Smooth muscle cell of the brain vasculature (primary cell): ENCODE results near the gene ENHO.
"Not testable (repeated sequence)": the region's sequence is repeated elsewhere in the genome, so short reads cannot be mapped to it uniquely, and the experiment has no call there.

Experiments used
- DNase-seq: peaks from one replicate; pipeline ENCODE4 v3.0.0-alpha.2; 2012; ENCODE audit warnings: low read depth, low spot score

Gene ENHO

DNA sequence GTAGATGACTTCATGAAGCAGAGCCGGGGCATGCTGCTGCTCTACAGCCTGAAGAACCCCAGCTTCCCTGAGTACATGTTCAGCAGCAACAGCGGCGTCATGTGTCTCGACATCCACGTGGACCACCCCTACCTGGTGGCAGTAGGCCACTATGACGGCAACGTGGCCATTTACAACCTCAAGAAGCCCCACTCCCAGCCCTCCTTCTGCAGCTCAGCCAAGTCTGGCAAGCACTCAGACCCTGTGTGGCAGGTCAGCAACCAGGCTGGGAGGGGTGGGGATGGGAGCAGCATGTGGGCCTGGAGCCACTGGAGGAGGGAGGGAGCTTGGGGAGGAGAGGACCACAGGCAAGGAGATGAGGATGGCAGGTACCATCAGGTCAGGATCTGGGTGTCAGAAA, 16.2 kb downstream of the ENHO start:
- no peak for DNase-seq

DNA sequence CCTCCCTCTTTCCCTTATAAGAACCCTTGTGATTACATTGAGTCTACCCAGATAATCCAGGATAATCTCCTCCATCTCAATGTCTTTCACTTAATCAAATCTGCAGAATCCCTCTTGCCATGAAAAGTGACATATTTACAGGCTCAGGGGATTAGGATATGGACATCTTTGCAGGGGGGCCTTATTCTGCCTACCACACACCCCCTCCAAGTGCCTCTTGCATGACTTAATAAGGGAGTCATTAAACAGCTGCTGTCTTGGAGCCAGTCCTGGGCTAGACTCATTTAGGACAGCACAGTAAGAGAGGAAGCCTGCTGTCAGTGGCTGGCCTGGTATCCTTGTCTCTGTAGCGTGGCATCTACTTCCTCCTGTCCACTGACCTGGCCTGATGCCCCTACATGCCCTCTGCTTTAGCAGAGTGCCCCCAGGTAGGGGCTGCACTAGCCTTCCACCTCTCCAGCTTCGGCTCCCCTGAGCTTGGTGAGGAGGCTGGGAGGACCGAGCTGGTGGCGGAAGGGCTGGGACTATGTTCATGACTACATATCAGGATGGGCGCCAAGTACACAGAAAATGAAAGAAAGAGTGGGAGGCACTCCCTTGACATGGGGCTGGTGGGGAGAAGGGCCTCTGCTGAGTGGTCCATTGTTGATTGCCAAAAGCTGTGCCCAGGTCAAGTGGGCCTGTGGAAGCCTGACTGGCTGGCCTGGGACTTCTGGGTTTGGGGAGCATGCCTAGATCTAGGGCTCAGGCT, 17.2 kb downstream of the ENHO start:
- no peak for DNase-seq

DNA sequence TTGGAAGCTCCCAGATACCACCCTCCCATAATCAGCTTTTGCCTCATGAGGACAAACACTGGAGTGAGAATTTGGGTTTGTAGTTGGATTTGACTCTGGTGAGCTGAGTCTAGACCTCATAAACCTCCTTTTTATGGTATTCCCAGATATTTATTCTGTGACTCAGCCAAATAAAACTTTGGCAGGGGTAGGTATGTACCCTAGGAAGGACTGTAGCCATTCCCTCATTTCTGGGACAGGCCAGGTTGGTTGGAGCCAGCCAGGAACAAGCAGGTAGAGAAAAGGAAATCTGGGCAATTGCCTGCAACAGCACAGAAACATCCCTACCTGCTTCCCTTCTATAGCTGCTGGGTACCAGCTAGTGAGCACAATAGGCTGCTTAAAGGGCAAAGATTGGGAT, 19.4 kb downstream of the ENHO start:
- DNase-seq = no peak

DNA sequence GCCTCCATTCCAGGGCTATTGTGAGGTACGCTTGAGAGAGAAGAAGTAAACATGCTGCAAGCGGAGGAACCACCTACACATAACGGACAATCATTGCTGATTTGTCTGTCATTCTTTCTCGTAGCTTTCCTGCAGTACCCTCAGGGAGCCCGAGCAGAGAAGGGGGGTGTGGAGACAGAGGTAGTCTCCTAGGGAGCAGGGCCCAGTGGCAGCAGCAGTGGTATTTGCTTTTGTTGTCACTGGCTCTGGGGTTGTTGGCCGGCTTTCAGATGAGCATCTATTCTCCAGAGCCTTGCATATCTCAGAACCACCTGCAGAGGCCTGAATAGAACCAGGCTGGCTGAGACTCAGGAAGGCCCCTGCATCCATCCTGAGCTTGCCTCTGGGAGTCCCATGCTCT, 19.9 kb downstream of the ENHO start:
- no peak for DNase-seq

DNA sequence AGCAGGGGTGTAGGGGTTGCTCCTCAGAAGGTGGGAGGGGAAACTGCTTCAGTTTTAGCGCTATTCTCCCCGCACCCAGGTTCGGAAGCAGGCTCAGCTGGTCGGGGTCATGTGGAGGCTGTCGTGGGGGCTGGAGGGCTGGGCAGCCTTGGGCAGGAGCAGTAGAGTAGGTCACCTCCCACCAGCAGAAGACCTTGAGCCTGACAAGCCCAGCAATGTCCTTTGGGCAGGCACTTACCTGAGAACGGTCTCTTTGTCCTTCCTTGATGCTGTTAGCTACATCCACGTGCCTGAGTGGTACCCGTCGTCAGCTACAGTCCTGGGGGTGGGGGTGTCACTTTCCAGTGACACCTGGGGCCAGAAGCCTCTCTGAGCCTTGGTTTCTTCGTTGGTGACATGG, 20.3 kb downstream of the ENHO start:
- DNase-seq = no peak

DNA sequence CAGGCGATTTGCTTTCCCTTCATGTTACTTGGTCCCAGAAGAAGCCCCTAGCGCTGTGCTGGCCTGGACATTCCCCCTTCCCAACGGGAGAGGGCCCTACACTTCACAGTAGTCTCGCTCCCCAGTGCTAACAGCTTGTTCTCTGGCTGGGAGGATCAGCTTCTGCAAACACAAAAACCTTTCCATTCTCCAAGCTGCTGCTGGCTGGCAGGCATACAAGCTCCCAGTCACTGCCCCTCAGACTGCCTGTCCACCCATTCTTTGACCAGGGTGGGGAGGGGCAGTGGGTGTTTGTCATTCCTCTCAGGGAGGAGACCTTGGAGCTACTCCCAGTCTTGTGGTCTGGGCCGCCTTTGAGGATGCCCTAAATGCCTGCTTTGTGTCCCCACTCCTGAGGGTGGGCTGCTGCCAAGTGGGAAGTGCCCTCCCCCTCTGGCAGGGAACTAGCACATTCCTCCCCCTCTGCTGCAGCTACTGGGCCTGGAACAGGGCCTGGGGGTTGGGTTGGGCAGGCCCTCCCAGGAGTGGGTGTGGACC, 20.8 kb downstream of the ENHO start:
- no peak for DNase-seq

DNA sequence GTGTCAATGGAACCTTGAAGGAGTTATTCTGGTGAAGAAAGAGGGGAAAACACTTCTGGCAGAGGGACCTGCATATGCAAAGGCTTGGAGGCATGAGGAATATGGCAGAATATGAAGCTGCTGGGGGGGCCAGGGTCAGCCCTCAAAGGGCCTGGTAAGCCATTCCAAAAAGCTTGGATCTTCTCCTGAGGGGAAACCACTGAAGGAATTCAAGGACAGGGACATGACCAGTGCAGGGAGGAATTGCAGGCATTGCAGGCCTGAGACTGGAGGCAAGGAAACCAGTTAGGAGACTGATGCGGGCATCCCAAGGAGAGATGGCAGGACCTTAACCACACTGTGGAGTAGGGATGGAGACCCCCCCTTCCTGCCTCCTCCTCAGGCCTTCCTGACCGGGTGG, 21.4 kb downstream of the ENHO start:
- no peak for DNase-seq

DNA sequence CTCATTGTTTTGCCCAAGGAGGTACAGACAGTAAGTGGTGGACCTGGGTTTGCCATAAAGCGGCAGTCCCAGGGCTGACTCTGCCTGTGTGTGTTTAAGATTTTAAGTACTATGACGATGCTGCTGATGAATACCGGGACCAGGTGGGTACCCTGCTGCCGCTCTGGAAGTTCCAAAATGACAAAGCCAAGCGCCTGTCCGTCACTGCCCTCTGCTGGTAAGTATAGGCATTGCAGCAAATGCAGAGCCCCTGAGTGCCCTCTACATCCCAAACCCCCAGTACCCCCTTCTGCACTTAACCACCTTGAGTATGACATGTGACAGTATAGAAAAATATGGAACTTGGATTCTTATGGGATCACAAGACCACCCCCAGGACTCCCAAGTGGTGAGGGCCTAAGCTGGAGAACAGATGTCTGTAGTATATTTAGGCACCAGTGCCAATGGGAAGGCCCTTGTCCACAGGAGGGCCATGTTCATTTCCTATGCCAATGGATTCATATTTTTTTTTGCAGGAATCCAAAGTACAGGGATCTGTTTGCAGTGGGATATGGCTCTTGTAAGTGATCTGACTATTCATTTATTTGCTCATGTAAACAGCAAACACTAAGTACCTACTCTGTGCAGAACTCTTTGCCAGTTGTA, 22.0 kb downstream of the ENHO start:
- DNase-seq = no peak

DNA sequence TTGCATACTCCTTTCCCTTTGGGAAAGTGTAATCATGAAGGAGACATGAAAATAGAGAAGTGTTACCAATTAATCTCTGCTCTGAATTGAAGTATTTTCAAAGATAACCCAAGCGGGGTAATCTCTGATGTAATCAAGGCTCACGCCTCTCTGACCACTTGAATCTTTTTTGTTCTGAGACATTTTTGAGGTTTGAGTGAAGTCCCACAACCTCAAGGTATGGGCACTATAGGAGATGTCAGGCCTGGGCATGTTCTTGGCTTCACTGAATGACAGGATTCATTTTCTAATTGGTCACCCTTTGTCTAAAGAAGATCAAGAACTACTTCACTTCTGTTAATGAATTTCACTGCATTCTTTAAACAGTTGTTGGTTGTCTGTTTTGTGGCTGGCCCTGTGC, 23.7 kb downstream of the ENHO start:
- DNase-seq = no peak

DNA sequence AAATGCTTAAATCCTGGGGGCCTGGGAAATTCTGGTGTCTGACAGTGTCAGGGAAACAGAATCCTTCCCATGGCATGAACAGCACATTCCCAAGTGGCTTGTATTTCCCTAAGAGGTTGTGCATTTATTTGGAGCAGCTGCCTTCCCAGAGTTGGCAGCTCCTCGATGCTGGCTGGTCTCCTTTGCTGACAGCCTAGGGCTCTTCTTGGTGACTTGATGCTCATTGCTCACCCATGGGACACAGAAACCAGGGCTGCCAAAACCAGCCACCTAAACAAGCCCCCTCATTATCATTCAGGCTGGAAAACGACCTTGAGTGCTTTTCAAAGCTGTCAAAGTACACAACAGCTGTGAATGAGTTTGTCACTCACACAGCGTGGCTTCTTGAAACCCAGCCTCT, 24.2 kb downstream of the ENHO start:
- no peak for DNase-seq

DNA sequence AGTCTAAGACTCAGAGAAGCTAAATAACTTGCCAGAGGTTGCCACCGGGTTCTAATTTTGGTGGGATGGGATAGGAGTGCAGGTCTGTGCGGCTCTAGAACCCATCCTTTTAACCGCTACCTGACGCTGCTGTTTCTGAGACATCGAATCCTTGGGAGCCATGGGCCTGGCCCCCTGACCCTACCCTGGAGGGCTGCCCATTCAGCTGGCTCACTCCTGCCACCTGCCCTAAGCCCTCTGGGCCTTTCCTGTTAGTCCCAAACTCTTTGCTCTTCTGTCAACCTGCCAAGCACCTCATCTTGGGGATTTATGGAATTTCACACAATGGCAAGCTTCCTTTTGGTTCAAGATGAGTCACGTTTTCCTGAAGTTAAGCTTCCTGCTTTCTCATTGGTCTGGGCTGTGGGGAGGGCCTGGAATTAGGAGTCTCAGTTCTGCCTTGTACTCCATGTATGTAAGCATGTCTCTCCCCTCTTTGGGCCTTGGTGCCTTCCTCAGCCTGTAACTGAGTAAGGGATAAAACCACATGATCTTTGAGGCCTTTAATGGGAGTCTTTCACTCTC, 26.6 kb downstream of the ENHO start:
- DNase-seq = no peak

DNA sequence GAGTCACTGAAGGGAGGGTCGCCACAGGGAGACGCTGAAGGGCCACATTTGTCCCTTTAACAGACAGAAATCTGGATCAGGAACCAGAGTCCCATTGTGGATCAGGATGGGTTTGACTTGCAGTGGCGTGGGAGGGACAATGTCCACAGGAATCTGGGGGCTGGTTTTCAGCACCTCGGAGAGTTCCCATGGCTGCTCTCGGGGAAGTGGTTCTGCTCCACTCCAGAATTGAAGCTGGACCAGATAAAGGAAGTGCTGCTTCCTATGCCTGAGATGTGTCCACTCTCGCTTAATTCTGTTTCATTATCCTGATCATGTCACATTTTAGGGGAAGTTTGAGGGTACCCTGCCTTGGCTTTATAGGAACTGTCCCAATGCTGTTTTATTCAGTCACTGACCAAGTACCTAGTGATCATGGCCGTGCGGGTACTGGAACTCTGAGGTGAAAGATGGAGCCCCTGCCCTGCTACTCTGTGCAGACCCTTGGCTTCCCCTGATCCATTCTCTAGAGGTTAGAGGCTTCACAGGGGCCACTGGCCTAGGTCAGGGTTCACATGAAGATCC, 28.7 kb downstream of the ENHO start:
- DNase-seq = no peak

DNA sequence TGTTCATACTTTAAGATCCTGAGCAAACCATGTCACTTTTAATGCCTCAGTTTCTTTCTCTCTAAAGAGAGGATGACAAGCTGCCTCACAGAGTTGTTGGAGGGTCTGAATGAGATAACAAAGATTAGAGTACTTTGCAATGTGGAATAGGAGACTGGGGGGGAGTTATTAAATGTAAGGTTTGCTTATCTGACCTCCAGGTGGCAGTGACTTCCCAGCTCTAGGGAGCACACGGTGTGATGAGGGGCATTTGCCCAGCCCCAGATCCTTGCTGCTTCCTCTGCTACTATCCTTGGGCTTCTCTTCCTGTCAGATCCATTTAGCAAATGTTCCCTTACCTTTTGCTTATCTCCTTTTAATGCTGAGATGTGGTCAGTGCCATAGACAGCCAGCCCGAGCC, 30.7 kb downstream of the ENHO start:
- DNase-seq = no peak

DNA sequence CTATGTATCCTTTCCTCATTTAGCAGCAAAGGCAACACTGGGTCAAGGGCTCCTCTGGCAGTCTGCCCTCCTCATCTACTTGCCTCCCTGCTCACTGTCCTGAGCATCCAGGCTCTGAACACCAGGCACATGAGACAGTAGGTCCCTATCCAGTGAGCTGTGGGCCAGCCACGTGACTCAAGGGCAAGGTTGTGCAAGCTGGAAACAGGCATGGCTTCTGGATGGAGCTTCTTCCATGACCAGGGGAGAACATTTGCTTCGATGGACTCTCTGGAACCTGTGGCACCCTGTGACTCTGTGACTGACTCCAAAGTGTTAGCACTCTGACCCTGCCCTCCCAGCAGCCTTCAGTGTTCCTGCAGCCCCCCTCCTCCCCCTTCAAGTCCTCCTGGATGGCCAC, 31.2 kb downstream of the ENHO start:
- DNase-seq = no peak

DNA sequence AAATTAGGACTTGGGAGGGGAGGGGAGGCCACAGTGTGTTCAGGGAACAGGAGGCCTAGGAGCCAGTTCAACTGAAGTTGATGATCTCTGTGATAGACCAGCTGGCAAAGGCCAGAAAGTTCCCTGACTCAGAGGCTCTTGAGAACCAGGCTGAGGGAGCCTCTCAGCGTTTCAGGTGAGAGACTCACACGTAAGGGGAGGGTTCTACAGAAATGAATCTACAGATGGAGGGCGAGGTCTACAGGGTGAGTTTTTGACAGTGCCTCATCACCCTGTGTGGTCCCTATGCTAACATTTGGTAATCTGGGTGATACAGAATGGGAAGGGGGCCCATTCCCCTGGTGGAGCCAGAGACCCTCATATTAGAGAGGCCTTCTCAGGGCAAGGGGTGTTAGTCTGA, 32.0 kb downstream of the ENHO start:
- DNase-seq = no peak

DNA sequence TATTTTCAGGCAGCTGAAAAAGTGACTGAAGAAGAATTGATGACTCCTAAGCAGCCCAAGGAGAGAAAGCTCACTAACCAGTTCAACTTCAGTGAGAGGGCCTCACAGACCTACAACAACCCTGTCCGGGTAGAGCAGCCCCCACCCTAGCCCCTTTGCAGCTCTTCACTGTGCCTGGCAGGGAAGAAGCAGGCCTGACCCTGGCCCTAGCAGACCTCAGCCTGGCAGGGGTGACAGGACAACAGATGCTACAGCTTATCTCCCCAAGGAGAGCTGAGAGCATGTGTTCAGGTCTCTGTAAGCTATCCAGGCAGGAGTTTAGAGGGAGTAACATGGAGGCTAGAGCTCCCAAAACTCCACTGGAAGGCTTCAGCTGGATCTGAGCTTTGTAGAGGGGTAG, 32.4 kb downstream of the ENHO start:
- no peak for DNase-seq

DNA sequence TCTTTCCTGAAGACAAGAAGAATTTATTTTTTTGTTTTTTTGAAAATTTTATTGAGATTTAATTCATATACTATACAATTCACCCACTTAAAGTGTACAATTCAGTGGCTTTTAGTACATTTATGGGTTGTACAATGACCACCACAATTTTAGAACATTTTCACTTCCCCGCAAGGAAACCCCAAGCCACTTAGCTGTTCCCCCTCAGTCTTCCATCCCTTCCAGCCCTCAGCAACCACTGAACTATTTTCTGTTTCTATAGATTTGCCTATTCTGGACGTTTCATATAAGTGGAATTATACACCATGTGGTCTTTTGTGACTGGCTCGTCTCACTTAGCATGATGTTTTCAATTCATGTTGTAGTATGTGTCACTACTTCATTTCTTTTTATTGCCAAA, 36.2 kb downstream of the ENHO start:
- no peak for DNase-seq

DNA sequence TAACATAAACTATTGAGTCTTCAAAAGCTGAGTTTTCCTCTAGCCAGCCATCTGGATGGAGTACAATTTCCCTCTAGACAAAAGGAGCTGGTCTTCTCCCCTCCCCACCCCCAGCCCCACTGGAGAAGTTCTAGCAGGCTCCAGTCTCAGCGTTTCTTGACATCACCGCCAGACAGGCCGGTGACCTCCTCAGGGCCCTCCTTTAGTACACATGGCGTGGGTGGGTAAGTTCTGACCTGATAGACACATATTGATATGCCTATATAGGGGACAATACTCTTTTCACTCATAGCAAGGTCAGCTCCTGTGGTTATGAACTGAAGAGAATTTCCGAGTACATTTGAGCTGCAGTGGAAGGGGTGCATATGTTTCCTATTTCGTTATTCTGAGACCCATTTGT, 37.0 kb downstream of the ENHO start:
- DNase-seq = no peak

DNA sequence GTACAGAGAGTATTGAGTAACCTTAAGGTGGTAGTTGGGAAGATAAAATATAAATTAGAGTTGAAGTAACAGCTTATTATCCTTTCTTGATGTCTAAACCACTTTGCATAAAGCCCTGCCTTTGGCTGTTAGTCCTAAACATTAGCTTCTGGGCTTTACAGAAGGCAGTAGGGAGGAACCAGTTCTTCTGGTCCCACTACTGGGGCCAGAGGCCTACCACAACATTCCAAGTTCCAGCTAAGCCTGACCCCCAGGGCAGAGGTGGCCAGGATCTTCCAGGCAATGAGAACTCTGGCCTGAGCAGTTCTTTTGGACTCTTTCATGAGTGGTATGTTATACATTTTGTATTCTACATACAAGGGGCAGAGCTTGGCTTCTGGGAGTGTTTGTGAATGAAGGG, 38.1 kb downstream of the ENHO start:
- no peak for DNase-seq

DNA sequence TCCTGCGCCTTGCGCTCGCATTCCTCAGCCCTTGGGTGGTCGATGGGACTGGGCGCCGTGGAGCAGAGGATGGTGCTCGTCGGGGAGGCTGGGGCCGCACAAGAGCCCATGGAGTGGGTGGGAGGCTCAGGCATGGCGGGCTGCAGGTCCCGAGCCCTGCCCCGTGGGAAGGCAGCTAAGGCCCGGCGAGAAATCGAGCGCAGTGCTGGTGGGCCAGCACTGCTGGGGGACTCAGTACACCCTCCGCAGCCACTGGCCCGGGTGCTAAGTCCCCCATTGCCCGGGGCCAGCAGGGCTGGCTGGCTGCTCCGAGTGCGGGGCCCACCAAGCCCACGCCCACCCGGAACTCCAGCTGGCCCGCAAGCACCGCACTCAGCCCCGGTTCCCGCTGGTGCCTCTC, 40.0 kb downstream of the ENHO start:
- DNase-seq = not testable (repeated sequence)

DNA sequence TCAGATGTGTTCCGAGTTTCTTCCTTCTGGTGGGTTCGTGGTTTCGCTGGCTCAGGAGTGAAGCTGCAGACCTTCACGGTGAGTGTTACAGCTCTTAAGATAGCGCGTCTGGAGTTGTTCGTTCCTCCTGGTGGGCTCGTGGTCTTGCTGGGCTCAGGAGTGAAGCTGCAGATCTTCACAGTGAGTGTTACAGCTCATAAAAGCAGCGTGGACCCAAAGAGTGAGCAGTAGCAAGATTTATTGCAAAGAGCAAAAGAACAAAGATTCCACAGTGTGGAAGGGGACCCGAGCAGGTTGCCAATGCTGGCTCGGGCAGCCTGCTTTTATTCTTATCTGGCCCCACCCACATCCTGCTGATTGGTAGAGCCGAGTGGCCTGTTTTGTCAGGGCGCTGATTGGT, 41.2 kb downstream of the ENHO start:
- not testable (repeated sequence) for DNase-seq

DNA sequence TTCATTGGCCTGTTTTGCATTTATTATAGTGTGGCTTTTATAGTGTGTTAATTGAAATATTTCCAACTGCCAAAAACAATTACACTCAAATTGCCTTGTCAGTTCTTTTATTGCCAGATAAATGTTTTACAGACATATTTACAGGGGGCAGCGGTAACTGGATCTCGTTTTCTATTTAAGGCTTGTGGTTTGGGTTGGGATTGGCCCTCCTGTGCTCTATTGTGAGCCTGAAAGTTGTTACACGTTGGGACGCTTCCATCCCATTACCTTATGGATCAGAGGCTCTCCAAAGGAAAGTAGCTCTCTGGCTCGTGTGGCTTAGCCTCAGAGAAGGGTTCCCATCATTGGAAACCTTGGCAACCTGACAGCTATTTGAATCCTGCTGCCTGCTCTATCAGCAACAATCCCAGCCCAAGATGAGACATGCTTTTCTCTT, 43.3 kb downstream of the ENHO start:
- DNase-seq = no peak

DNA sequence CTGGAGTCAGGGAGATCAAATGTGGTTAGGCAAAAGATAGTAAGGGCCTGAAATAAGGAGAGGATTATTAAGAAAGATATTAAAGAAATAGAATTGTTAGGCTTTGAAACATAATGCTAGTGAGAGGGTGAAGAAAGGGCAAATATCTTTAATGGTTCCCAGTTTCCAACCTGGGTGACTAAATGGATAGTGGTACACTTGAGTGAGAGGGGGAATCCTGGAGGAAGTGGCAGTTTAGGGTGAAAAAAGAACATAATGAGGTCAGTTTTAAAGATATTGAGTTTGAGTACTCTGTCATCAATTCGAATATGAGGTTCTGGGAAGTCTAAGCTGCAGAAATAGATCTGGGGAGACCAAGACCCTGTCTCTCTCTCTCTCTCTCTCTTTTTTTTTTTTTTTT, 45.2 kb downstream of the ENHO start:
- DNase-seq = no peak
